GM21825 (cell line): ENCODE results near the gene INVS.
"Not testable (repeated sequence)": the region's sequence is repeated elsewhere in the genome, so short reads cannot be mapped to it uniquely, and the experiment has no call there.

Source experiments
- ATAC-seq: cut with Tn5 transposase; IDR thresholded peaks from one replicate; pipeline ENCODE4 v1.9.1; 2021; ENCODE audit warnings: mild to moderate bottlenecking, moderate library complexity; ENCODE audit not compliant: unreplicated experiment

The INVS gene

GRCh38 chr9:100112677-100113336, 13.8 kb downstream of the INVS start:
- no peak for ATAC-seq

GRCh38 chr9:100117316-100117715, 18.3 kb downstream of the INVS start:
- ATAC-seq: no peak

GRCh38 chr9:100120286-100120685, 21.2 kb downstream of the INVS start:
- ATAC-seq: no peak

GRCh38 chr9:100125236-100125635, 26.2 kb downstream of the INVS start:
- no peak for ATAC-seq

GRCh38 chr9:100125910-100126309, 26.9 kb downstream of the INVS start:
- ATAC-seq: no peak

GRCh38 chr9:100126423-100126822, 27.4 kb downstream of the INVS start:
- no peak for ATAC-seq

GRCh38 chr9:100129772-100130171, 30.7 kb downstream of the INVS start:
- no peak for ATAC-seq

- no peak for ATAC-seq
Observed at GRCh38 chr9:100131216-100131615, 32.2 kb downstream of the INVS start.

- no peak for ATAC-seq
Observed at GRCh38 chr9:100131875-100132430, 32.9 kb downstream of the INVS start.

- no peak for ATAC-seq
Observed at GRCh38 chr9:100134731-100135130, 35.7 kb downstream of the INVS start.

- not testable (repeated sequence) for ATAC-seq
Observed at GRCh38 chr9:100136799-100137198, 37.8 kb downstream of the INVS start.

GRCh38 chr9:100140303-100140702, 41.3 kb downstream of the INVS start:
- ATAC-seq: not testable (repeated sequence)

- ATAC-seq: not testable (repeated sequence)
Observed at GRCh38 chr9:100141862-100142261, 42.8 kb downstream of the INVS start.

- ATAC-seq: not testable (repeated sequence)
Observed at GRCh38 chr9:100145167-100145934, 46.3 kb downstream of the INVS start.

GRCh38 chr9:100145976-100146375, 46.9 kb downstream of the INVS start:
- ATAC-seq: not testable (repeated sequence)

- no peak for ATAC-seq
Observed at GRCh38 chr9:100150214-100150613, 51.2 kb downstream of the INVS start.

- no peak for ATAC-seq
Observed at GRCh38 chr9:100160021-100160420, 61.0 kb downstream of the INVS start.

- no peak for ATAC-seq
Observed at GRCh38 chr9:100167176-100167575, 68.1 kb downstream of the INVS start.

- no peak for ATAC-seq
Observed at GRCh38 chr9:100167915-100168654, 69.0 kb downstream of the INVS start.

GRCh38 chr9:100170085-100170484, 71.0 kb downstream of the INVS start:
- ATAC-seq: no peak

GRCh38 chr9:100170556-100170955, 71.5 kb downstream of the INVS start:
- ATAC-seq: no peak
